Measurements from ENCODE around the gene MSANTD2.

GRCh38 chr11:124814739-124815138 lies 14.5 kb upstream of the MSANTD2 start:
- TF ChIP-seq, protein P1, sequence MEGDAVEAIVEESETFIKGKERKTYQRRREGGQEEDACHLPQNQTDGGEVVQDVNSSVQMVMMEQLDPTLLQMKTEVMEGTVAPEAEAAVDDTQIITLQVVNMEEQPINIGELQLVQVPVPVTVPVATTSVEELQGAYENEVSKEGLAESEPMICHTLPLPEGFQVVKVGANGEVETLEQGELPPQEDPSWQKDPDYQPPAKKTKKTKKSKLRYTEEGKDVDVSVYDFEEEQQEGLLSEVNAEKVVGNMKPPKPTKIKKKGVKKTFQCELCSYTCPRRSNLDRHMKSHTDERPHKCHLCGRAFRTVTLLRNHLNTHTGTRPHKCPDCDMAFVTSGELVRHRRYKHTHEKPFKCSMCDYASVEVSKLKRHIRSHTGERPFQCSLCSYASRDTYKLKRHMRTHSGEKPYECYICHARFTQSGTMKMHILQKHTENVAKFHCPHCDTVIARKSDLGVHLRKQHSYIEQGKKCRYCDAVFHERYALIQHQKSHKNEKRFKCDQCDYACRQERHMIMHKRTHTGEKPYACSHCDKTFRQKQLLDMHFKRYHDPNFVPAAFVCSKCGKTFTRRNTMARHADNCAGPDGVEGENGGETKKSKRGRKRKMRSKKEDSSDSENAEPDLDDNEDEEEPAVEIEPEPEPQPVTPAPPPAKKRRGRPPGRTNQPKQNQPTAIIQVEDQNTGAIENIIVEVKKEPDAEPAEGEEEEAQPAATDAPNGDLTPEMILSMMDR (IDR thresholded peaks at IDR 0.05): no peak
- TF ChIP-seq POLR2A (IDR thresholded peaks at IDR 0.05) (no peak), POLR2AphosphoS5 (IDR thresholded peaks at IDR 0.05) (no peak)

Measured in breast epithelium (tissue), 3 donors.